HG03571 (cell line): ENCODE results near the gene CASTOR1.

ENCODE experiments used
- ATAC-seq: cut with Tn5 transposase; IDR thresholded peaks from one replicate; pipeline ENCODE4 v1.9.1; 2021; ENCODE audit not compliant: unreplicated experiment

The CASTOR1 gene

DNA sequence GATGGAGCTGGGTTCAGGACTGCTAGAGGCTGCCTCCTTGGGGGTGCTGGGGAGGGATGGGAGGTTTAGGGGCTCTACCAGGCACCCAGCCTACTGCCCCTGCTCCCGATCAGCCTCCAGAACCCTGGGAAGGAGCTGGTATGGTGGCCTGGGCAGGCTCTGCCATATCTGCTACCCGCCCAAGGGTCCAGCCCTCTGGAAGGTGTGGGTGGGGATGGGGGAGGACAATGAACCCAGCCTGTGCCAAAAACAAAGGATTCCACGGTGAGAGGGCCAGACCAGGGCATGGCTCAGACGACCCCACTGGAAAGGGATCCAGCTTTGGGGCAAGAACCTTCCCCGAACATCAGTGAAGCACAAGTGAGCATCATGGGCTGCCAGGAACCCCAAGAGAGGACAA, 3.0 kb downstream of the CASTOR1 start:
- no peak for ATAC-seq

DNA sequence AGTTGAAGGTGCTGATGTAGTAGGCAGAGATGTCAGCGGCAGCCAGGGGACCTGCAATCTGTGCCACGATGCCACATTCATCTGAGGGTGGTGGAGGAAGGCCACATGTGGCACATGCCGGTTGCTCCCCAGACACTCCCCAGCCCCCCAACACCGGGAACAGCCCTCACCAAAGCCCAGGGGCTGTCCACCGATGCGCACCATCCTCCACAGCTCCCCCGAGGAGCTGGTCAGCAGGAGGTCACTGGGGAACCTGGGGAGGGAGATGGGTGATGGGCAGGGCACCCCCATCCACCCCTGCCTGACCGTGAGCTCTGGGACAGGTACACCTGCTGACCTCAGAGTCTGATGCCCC, 3.5 kb downstream of the CASTOR1 start:
- no peak for ATAC-seq

DNA sequence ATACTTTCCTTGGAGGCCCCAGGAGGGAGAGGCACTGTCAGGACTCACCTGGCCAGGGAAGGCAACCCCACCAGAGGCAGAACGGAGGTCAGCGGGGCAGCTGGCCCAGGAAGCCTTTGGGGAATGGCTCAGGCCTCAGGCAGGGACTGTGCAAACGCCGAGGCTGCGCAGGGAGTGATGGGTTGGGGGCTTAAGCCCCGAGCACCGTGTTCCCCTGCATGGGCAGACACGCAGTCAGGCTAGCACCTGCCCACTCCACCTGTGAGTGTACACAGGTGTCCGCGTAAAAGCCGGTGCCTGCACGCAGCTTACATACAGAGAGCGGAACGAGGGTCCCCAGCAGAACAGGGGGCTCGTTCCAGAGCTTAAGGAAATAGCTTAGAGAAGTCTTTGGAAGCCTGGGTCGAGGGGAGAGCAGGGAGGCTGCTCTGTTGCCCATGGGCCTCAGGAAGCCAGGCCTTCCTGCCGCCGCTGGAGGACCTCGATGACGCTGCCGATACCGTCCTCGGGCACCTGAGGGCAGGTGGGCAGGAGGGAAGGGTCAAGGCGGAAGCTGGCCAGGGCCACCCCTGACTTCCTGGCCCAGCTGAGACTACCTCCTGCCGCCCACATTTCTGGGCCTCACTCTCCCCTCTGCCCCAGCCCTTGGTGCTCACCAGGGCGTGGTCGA, 4.0 kb downstream of the CASTOR1 start:
- no peak for ATAC-seq

DNA sequence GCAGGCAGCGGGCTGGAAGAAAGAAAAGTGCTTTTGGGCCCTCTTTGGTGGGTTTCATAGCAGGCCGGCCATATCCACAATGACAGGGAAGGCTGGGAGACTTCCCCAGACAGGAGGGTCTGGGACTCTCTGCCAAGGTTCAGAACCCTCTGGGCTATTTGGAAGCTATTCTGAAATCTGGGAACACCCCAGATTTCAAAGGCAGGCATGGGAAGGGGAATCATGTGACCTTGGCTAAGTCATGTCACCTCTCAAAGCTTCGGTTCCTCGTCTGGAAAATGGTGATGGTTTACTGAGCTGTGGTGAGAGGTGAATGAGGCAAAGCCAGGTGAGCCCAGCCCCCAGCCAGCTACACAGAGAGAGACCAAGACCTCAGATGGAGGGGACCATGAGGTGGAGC, 4.6 kb downstream of the CASTOR1 start:
- ATAC-seq: no peak

DNA sequence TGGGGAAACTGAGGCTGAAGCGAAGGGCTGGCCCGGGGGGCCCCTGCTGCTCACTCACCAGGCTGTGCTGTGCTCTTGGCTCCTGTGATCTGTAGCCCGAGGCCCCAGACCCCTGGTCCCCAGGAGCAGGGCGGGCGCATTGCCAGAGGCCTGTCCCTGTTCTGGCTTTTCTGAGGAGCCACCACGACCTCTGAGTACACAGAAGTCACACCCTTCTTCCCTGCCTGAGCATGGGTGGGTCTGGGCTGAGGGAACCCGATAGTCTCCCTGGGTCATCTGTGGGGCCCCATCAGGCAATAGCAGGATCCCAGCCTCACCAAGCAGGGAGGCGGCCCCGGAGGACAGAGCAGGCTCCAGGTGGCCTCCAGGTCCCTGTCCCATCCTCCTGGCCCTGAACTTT, 5.1 kb downstream of the CASTOR1 start:
- ATAC-seq: no peak

DNA sequence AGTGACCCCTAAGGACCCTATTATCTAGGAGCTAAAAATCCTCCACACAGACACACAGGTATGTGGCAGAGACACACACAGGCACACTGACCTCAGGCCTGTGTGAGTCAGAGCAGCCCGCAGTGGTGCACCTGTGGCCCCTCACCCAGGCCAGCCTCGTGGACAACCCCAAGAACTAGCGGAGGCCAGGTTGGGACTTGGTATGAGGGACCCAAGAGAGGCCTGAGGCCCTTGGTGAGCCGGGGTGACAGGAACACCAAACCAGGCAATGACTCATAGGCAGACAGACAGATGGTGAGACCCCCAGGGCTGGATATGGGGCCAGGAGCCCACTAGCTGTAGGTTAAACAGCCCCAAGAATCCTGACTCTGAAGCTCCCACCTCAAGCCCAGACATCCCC, 6.0 kb downstream of the CASTOR1 start:
- ATAC-seq: no peak

DNA sequence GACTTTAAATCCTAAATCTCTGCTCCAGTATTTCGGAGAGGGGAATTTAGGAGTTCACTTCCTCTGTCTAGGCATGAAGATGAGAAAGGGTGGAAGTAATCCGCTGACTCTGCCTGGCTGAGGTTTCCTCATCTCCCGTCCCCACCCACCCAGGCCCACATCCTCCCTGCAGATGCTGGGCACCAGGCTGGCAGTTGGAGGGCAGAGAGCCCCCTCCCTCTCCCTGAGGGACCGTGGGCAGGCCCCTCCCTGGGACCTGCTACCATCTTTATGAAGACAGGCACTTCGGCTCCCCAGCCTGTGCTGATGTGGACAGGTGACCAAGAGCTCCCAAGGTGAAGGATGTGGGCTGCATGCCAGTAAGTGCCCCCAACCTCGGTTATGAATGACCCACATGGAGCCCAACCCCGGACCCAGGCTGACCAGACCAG, 6.7 kb downstream of the CASTOR1 start:
- ATAC-seq: no peak

DNA sequence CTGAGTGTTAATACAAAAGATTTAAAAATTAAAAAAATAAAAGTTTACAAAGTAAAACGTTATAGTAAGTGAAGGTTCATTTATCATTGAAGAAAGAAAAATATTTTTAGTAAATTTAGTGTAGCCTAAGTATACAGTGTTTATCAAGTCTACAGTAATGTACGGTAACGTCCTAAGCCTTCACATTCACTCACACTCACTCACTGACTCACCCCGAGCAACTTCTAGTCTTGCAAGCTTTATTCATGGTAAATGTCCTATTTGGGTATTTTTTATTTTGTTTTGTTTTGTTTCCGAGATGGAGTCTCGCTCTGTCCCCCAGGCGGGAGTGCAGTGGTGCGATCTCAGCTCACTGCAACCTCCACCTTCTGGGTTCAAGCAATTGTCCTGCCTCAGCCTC, 8.8 kb downstream of the CASTOR1 start:
- no peak for ATAC-seq

DNA sequence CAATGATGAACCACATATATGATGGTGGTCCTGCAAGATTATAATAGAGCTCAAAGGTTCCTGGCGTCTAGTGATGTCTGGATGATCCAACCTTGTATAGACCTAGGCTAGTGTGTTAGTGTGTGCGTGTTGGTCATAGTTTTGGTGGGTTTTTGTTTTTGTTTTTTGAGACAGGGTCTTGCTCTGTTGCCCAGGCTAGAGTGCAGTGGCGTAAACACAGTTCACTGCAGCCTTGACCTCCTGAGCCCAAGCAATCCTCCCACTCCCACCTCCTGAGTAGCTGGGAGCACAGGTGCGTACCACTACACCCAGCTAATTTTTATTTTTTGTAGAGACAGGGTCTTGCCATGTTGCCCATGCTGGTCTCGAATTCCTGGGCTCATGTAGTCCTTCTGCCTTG, 9.4 kb downstream of the CASTOR1 start:
- no peak for ATAC-seq

DNA sequence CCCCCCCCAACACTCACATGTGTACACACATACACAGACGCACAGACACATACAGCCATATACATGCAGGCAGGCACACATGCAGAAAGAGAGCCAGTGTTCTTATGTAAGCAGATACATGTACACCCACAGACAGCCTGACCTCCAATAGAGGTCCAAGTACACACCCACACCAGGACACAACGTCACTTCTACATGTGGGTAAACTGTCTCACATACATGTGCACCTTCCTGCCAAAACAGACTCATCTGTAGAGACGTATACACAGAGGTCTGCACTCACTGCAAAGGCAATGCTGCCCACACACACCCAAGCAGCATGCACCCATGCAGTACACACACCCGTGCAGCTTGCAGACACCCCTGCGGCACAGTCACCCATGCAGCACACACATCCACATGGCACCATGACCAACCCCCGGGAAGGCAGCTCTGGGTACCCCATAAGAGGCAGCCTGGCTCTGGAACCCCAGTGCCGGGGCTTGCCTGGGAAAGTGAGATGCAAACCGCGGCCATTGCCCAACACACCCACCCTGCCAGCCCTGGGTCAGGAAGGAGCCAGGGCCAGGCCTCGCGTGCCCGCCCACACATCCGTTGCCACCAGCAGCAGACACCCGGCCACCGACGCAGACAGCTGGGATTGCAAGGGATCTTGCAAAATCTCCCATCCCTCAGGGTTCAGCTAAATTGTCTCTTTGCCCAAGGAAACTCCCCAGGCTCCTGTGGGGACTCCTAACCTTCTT, 10.1 kb downstream of the CASTOR1 start:
- ATAC-seq: no peak

DNA sequence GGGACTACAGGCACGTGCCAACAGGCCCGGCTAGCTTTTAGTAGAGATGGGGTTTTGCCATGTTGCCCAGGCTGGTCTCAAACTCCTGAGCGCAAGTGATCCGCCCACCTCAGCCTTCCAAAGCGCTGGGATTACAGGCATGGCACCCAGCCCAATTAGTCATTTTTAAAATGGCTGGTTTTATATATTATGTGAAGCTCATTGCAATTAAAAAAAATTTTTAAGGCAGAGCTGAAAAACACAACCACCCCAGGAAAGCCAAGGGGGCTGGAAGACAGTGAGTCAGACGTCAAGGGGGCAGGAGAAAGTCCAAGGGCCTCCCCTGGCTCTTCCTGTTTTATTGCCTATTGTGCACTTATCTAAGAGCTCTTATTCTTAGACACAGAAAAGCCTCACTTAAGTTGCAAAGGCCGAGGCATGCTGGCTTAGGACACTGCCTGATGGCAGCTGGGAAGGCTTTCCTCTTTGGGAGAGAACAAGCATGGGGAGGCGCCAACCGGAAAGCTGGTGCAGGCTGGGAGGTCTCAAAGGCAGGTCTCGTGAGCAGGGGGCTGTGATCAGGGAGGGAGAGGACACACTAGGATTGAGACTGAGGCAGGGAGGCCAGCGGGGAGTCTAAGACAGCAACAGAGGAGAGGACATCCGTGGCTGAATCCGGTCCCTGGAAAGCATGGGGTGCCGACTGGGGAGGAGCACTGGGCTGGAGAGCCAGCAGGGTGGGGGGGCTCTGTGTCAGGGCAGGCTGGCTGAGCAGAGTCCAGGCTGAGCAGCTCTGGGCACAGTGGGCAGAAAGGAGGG, 11.6 kb downstream of the CASTOR1 start:
- no peak for ATAC-seq

DNA sequence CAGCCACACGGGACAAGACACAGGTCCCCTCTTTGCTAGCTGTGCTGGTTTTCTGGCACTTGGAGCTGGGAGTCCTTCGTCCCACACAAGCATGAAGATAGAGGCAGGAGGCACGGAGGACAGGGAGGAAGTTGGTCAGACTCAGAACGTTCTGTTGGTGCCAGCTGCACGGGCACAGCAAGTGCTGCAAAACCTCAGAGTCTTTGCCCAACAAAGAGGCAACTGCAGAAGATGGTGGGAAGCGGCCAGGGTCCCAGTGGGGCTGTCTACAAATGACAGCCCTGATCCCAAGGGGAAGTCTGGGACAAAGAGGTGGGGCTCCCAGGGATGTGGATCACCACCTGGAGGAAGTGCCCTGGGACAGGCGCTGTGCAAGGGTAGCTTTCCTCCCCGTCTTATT, 13.3 kb downstream of the CASTOR1 start:
- ATAC-seq: no peak

DNA sequence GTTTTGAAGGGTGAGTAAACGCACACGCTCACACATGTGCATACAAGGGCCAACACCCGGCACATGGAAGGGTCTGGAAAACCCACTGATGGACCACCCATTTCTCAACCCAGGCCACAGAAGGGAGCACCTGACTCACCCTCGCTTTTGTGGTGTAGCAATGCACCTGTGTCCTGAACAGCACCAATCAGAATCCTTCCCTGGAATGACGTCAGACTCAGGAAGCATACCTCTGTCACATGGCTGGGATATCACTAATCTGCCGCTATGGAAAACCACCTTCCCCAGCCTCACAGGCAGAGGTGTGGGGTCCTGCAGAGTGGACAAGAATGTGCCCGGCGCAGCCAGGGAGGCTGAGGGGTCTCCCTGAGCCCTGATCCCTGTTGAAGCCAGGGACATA, 13.7 kb downstream of the CASTOR1 start:
- no peak for ATAC-seq

DNA sequence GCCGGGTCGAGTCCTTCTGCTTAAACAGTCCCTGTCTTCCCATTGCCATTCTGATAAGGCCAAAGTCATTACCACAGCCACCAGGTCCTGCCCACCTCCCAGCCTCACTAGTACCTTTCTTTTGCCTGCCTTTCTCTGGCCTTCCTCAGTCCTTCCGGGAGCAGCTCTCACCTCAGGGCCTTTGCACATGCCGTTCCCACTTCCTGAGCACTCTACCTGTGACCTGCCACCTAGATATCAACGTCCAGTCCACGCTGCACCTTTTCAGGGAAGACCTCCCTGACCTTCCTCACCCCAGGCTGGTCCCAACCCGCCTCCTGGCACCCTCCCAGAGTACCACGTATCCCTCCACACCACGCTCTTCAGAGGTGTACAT, 14.9 kb downstream of the CASTOR1 start:
- ATAC-seq: no peak

DNA sequence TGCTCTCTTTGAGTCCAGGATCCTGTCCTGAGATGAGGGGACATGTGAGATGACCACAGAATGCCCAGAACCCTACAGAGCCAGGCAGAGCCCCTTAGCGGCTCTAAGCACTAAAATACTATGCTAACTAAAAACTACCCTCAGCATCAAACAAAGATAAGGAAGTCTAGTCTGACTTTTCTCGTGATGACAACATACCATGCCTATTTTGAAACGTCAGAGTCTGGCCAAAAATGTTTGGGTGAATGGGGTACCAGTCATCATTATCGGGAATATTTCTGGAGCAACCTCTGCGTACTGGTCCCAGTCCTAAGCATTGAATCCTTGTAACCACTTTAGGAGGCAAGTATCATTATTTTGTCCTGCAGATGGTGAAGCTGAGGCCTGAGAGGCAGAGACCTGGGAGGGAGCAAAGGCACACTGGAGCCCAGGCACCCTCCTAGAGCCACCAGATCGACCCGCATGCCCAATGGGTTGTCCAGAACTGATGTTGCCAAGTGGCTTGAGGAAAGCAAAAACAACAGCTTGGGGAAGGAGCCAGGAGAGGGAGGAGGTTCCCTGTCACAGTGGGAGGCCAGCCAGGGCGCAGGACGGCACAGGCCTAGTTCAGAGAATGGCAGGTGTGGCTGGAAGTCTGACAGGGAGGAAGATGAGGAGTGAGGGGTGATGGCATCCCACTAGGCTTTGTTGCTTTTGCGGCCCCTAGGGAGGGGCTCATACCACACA, 15.4 kb downstream of the CASTOR1 start:
- no peak for ATAC-seq

DNA sequence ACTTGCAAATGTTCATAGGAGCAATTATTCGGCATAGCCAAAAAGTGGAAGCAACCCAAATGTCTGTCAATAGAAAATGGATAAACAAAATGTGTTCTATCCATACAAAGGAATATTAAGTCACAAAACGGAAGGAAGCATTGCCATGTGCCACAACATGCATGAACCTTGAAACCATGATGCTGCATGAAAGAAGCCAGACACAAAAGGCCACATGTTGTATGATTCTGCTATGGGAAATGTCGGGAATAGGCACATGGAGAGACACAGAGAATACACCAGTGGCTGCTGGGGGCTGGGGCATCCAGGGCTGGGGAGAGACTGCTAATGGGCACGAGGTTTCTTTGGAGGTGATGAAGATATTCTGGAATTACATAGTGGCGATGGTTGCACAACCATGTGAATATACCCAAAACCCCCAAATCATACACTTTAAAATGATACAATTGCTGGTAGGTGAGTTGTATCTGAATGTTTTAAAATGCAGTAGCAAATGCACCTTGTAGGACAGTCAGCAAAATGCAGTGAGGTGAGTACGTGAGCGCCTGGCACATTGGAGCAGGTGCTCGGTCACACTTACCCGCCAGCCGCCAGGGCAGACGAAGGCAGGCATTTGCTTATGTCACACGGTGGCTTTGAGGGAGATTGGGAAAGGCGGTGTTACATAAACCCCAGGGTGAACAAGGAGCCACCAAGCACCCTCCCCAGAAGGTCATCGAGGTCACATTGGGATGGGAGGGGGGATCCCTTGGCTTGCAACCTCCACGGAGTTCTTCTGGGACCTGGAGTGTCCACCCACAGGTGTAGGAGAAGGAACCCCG, 16.3 kb downstream of the CASTOR1 start:
- ATAC-seq: no peak

DNA sequence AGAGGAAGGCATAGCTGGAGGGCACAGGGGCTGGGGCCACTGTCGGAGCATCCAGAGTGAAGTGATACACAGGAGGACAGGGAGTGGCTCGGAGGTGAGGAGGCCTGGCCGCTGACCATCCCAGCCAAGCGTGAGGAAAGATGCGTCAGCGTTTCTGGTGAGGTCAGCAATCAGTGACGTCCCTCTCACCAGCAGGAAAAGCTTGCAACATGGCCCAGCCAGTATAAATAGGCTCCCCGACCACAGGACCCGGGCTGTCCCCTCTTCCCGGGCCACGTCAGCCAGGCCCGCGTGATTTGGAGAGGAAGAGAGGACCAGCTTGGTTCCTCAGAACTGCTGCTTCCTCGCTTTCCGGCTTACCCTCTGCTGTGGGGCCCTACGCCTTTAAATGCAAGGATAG, 18.5 kb downstream of the CASTOR1 start:
- no peak for ATAC-seq

DNA sequence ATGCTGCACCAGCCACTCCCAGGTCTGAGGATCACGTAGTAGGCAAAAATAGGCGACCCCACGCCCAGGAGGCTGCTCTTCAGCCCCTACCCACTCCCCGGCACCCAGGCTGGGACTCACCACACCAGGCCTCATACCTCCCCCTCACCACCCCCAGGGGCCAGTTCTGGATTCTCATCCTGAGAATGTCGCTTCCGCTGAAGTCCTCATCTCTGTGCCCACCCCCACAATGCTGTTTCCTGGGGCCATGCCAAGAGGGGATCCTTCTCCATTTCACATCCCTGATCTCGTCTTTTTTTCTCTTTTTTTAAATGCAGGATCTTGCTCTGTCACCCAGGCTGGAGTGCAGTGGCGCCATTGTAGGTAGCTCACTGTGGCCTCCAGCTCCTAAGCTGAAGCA, 21.0 kb downstream of the CASTOR1 start:
- ATAC-seq: no peak

DNA sequence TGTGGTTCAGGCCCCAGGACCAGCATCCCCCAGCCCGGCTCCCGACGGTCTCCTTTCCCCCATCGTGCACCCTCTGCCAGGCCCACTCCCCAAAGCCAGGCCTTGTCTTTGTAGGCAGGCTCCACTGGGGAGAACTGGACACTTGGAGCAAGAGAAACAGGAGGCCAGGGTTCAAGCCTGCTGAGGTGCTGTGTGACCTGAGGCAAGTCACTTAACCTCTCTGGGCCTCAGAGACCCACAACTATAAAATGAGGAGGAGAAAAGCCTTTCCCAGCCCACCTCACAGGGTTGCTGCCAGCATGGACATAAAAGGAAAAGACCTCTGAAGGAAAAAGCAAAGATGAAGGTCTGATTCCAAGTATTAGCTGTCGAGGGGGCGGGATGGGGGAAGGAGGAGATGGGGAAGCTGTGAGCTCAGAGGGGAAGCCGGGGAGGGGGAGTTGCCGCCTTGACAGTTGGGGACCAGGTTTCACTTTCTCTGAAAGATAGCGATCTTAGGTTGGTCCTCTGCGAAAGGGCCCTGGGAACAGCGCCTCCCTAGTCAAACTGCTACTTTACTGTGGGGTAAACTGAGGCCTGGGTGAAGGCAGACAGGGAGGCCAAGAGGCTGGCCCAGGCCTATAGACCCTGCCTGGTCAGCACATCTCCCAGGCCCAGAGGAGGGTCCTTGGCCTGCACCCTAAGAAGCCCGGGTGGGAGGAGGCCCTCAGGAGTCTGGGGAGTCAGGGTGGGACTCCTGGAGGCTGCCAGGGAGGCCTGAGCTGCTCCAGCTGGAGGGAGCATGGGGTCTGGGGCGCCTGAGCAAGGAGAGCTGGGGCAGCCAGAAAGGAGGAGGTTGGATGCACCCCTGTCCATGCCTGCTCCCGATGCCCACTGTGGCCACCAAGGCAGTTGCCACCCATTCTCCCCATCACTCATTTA, 21.7 kb downstream of the CASTOR1 start:
- no peak for ATAC-seq
